Amygdala (tissue), 56 donors: ENCODE data around the gene HES5.
"Not testable (repeated sequence)": the region's sequence is repeated elsewhere in the genome, so short reads cannot be mapped to it uniquely, and the experiment has no call there.

Experiments used
- DNase-seq, 56 donors: peaks; one replicate each; lab custom pipeline; 2025; lab: John Stamatoyannopoulos, UW

Gene HES5

GRCh38 chr1:2529784-2530512 lies at the start of gene HES5:
TSS of gene HES5 (minus strand) at chr1:2530263. CDS start at chr1:2530164, 99 bp downstream.
- DNase-seq: peak in 36 of 56 donors; percentile 18 to 83 (median 54)

GRCh38 chr1:2578758-2579118 lies 48.7 kb upstream of the HES5 start:
- no peak for DNase-seq

GRCh38 chr1:2577565-2578075 lies 47.6 kb upstream of the HES5 start:
- DNase-seq: not testable (repeated sequence)

GRCh38 chr1:2575801-2576663 lies 46.0 kb upstream of the HES5 start:
- DNase-seq: no peak

- no peak for DNase-seq
These were observed 44.3 kb upstream of the HES5 start for GRCh38 chr1:2574350-2574749.

GRCh38 chr1:2573250-2573920 lies 43.3 kb upstream of the HES5 start:
- no peak for DNase-seq

GRCh38 chr1:2571348-2571747 lies 41.3 kb upstream of the HES5 start:
- DNase-seq: no peak

GRCh38 chr1:2570332-2570731 lies 40.3 kb upstream of the HES5 start:
- DNase-seq: no peak

GRCh38 chr1:2569703-2570102 lies 39.6 kb upstream of the HES5 start:
- not testable (repeated sequence) for DNase-seq

- no peak for DNase-seq
These were observed 39.0 kb upstream of the HES5 start for GRCh38 chr1:2569060-2569459.

- not testable (repeated sequence) for DNase-seq
These were observed 38.2 kb upstream of the HES5 start for GRCh38 chr1:2568187-2568816.

- no peak for DNase-seq
These were observed 37.1 kb upstream of the HES5 start for GRCh38 chr1:2567083-2567679.

- no peak for DNase-seq
These were observed 36.3 kb upstream of the HES5 start for GRCh38 chr1:2566101-2567045.

GRCh38 chr1:2564815-2565374 lies 34.8 kb upstream of the HES5 start:
- no peak for DNase-seq

- no peak for DNase-seq
These were observed 34.1 kb upstream of the HES5 start for GRCh38 chr1:2564006-2564814.

GRCh38 chr1:2563205-2563604 lies 33.1 kb upstream of the HES5 start:
- no peak for DNase-seq
